Measurements from ENCODE around the gene KLHL10.
"Not testable (repeated sequence)": the region's sequence is repeated elsewhere in the genome, so short reads cannot be mapped to it uniquely, and the experiment has no call there.

Gene KLHL10

GRCh38 chr17:41860254-41860931, 22.8 kb downstream of the KLHL10 start:
- no peak for DNase-seq

GRCh38 chr17:41863074-41863848, 25.6 kb downstream of the KLHL10 start:
- DNase-seq = peak in 1 of 2 donors; percentile 17

- DNase-seq = no peak
Observed at GRCh38 chr17:41864498-41864835, 26.8 kb downstream of the KLHL10 start.

- peak; percentile 87 to 88 for DNase-seq
Observed at GRCh38 chr17:41864836-41865595, 27.4 kb downstream of the KLHL10 start, which contains the start of gene KLHL11. Gene KLHL11, minus strand, starts transcription at chr17:41865423. Its CDS starts 53 bp downstream, at chr17:41865370.

GRCh38 chr17:41865596-41865893, 27.9 kb downstream of the KLHL10 start:
- no peak for DNase-seq

GRCh38 chr17:41868568-41868967, 30.9 kb downstream of the KLHL10 start:
- peak in 1 of 2 donors; percentile 3 for DNase-seq

- no peak for DNase-seq
Observed at GRCh38 chr17:41869426-41869825, 31.8 kb downstream of the KLHL10 start.

- DNase-seq = no peak
Observed at GRCh38 chr17:41870097-41870496, 32.5 kb downstream of the KLHL10 start.

GRCh38 chr17:41870627-41871026, 33.0 kb downstream of the KLHL10 start:
- no peak for DNase-seq

- no peak for DNase-seq
Observed at GRCh38 chr17:41871789-41872188, 34.2 kb downstream of the KLHL10 start.

- no peak for DNase-seq
Observed at GRCh38 chr17:41873559-41874292, 36.1 kb downstream of the KLHL10 start.

- not testable (repeated sequence) for DNase-seq
Observed at GRCh38 chr17:41874293-41874670, 36.7 kb downstream of the KLHL10 start.

GRCh38 chr17:41880130-41880529, 42.5 kb downstream of the KLHL10 start:
- no peak for DNase-seq

- no peak for DNase-seq
Observed at GRCh38 chr17:41882756-41883155, 45.1 kb downstream of the KLHL10 start.

GRCh38 chr17:41885733-41886132, 48.1 kb downstream of the KLHL10 start:
- no peak for DNase-seq

GRCh38 chr17:41888332-41888965, 50.8 kb downstream of the KLHL10 start:
- no peak for DNase-seq

GRCh38 chr17:41891135-41892020, 53.8 kb downstream of the KLHL10 start:
- no peak for DNase-seq

- no peak for DNase-seq
Observed at GRCh38 chr17:41892021-41892376, 54.4 kb downstream of the KLHL10 start.

- DNase-seq = no peak
Observed at GRCh38 chr17:41893384-41893783, 55.8 kb downstream of the KLHL10 start.

- DNase-seq = no peak
Observed at GRCh38 chr17:41894791-41895331, 57.2 kb downstream of the KLHL10 start.

- no peak for DNase-seq
Observed at GRCh38 chr17:41895617-41896016, 58.0 kb downstream of the KLHL10 start.
